GM12872 (cell line): ENCODE measurements around the gene MZB1.

Experiments used
- TF ChIP-seq, protein P1 (sequence below): IDR thresholded peaks from 3 replicates; pipeline ENCODE4 v1.5.1; 2011; ENCODE audit warnings: low read depth, mild to moderate bottlenecking, low read length, moderate library complexity; ENCODE audit not compliant: insufficient read depth

Gene MZB1

GRCh38 chr5:139340051-139340450, 49.7 kb downstream of the MZB1 start:
- TF ChIP-seq, protein P1, sequence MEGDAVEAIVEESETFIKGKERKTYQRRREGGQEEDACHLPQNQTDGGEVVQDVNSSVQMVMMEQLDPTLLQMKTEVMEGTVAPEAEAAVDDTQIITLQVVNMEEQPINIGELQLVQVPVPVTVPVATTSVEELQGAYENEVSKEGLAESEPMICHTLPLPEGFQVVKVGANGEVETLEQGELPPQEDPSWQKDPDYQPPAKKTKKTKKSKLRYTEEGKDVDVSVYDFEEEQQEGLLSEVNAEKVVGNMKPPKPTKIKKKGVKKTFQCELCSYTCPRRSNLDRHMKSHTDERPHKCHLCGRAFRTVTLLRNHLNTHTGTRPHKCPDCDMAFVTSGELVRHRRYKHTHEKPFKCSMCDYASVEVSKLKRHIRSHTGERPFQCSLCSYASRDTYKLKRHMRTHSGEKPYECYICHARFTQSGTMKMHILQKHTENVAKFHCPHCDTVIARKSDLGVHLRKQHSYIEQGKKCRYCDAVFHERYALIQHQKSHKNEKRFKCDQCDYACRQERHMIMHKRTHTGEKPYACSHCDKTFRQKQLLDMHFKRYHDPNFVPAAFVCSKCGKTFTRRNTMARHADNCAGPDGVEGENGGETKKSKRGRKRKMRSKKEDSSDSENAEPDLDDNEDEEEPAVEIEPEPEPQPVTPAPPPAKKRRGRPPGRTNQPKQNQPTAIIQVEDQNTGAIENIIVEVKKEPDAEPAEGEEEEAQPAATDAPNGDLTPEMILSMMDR = no peak
